Sigmoid colon (tissue), 7 donors: ENCODE results near the gene KIF3B. TPM values are rescaled to one million over a fixed set of nuclear protein-coding genes. Genes with fewer than 3 reads are reported as not detected.

Experiments
- DNase-seq: peaks from one replicate; pipeline ENCODE4 v3.0.0-alpha.2; 2019
- H3K27ac ChIP-seq, 4 donors: fragments of 200-600 bp; sonication (generic); one replicate each; pipeline ENCODE4 v1.5.1; 2016 to 2019; ENCODE audit warnings: mild to moderate bottlenecking in 1 of 4
- H3K27me3 ChIP-seq, 3 donors: fragments of 200-600 bp; sonication (generic); one replicate each; pipeline ENCODE4 v1.5.1; 2019; ENCODE audit warnings: mild to moderate bottlenecking in 1 of 3
- H3K36me3 ChIP-seq, 4 donors: fragments of 200-600 bp; sonication (generic); one replicate each; pipeline ENCODE4 v1.5.1; 2016 to 2019
- H3K4me1 ChIP-seq, 4 donors: fragments of 200-600 bp; sonication (generic); one replicate each; pipeline ENCODE4 v1.5.1; 2017 to 2019
- H3K4me3 ChIP-seq, 4 donors: fragments of 200-600 bp; sonication (generic); one replicate each; pipeline ENCODE4 v1.5.1; 2017 to 2019; ENCODE audit warnings: mild to moderate bottlenecking in 2 of 4, moderate library complexity in 1 of 4
- H3K9me3 ChIP-seq, 4 donors: fragments of 200-600 bp in 3 of 4; sonication (generic) in 3 of 4; one replicate each; pipeline versions ENCODE4 v1.5.1 to v1.6.1; 2013 to 2019
- CTCF ChIP-seq, 4 experiments: fragments of 450-650 bp in 3 of 4; fragments of 200-600 bp in 1 of 4; IDR thresholded peaks; one replicate each; pipeline ENCODE4 v1.5.1; 2016 to 2019; ENCODE audit warnings: antibody characterized with exemption in 4 of 4, mild to moderate bottlenecking in 3 of 4, moderate library complexity in 2 of 4
- EP300 ChIP-seq, 4 donors: sonication (generic); formaldehyde crosslinking; IDR thresholded peaks; one replicate each; pipeline ENCODE4 v1.6.1; 2017; ENCODE audit warnings: antibody characterized with exemption in 4 of 4
- POLR2A ChIP-seq, 2 donors: fragments of 450-650 bp; IDR thresholded peaks; one replicate each; pipeline ENCODE4 v1.6.1; 2016; ENCODE audit warnings: antibody characterized with exemption in 2 of 2, mild to moderate bottlenecking in 2 of 2, moderate library complexity in 2 of 2
- POLR2AphosphoS5 ChIP-seq, 4 donors: sonication (generic); formaldehyde crosslinking; IDR thresholded peaks; one replicate each; pipeline ENCODE4 v1.6.1; 2017; ENCODE audit warnings: antibody characterized with exemption in 4 of 4
- WGBS, 2 donors: extraction: QIAGEN DNeasy Blood & Tissue Kit; methylation state at CpG; one replicate each; pipeline ENCODE4 v1.1.7; 2013; 5-methylcytosine and 5-hydroxymethylcytosine counted together
- intact Hi-C: fragments of 100-400 bp; cut with DNase I; formaldehyde crosslinking; loops from one replicate; pipeline ENCODE4 v1.15.1; 2023
- polyA plus RNA-seq, 3 donors: library from polyadenylated mRNA; stranded (reverse); fragments of 200-250 nt; gene quantifications; one replicate each; pipeline ENCODE4 v1.2.3, GENCODE V29; 2013
- total RNA-seq, 4 donors: library from RNA; depleted of rRNA; stranded (reverse); fragments of >200 nt; gene quantifications; one replicate each; pipeline ENCODE4 v1.1.0, GENCODE V29; 2016
- donor health status: healthy with polysubstance abuse.
- donor health status: Bipolar disorder and iron deficiency.
- donor health status: healthy.

The KIF3B gene
- total and polyA plus RNA-seq, 7 donors = 16.1 to 45.8 (median 25.8) TPM

DNA sequence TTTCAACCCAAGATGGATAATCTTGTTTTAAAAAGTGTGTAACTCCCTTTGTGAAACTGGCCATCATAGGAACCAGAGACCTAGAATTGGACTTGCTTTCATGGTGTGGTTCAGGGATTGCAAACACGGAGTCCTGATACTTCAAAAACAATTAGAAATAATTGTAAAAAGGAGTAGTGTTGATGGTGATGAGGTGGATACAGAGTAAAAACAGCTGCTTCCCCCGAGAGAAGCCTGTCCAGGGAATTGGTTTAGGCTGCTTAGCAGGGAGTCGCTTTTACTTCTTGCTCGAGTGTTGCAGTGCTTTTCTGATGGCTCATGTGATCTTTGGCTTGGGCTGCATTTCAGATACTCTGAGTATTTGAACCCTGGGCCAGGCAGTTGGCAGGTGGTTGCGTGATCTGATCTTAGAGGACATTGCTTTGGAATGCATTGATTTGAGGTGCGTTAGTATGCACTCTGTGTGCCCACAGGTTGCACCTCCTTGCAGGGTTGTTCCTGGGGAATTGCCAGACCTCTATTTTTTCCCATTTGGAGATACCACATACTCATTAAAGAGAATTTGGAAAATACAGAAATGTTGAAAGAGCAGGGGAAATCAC is 19.5 kb downstream of the KIF3B start:
- Histone ChIP-seq H3K27ac (no peak overlapping the region), H3K4me1 (peaks cover 0 to 6% (median 0%) of the 10 kb centered on the region in 4 donors), H3K4me3 (no peak overlapping the region), H3K36me3 (no peaks in the 10 kb centered on the region), H3K27me3 (no peaks in the 10 kb centered on the region), H3K9me3 (no peaks in the 10 kb centered on the region)
- no peak for DNase-seq
- WGBS, 2 donors = 88 to 90% methylated on average over 6 of the region's 6 CpGs
- TF ChIP-seq POLR2A (IDR thresholded peaks at IDR 0.05) = no peak
- TF ChIP-seq CTCF (IDR thresholded peaks at IDR 0.05) = no peak
- TF ChIP-seq POLR2AphosphoS5 (IDR thresholded peaks at IDR 0.05) = no peak
- TF ChIP-seq EP300 (IDR thresholded peaks at IDR 0.05) = no peak
- intact Hi-C loops = no loop called here

DNA sequence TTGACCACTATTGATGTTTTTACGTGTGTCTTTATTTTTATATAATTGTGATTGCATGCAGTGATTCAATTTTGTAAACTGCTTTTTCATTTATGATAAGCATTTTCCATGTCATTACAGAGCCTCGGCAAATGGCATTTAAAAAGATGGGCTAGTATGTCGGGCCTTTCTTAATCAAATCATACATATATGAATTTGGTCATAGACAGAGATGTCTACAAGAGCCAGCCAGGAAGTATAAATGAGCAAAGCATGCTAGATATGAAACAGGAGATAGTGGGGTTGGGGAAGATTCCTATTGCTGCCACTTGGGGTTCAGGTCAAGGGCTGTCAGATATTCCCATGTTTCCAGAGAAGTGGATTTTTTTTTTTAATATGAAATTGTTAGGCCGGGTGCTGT is 20.0 kb downstream of the KIF3B start:
- Histone ChIP-seq H3K9me3 (no peaks in the 10 kb centered on the region), H3K27ac (no peak overlapping the region), H3K36me3 (no peaks in the 10 kb centered on the region), H3K4me1 (peaks cover 0 to 6% (median 0%) of the 10 kb centered on the region in 4 donors), H3K27me3 (no peaks in the 10 kb centered on the region), H3K4me3 (no peak overlapping the region)
- DNase-seq = no peak
- no peak for TF ChIP-seq POLR2A (IDR thresholded peaks at IDR 0.05)
- no peak for TF ChIP-seq POLR2AphosphoS5 (IDR thresholded peaks at IDR 0.05)
- TF ChIP-seq EP300 (IDR thresholded peaks at IDR 0.05) = no peak
- TF ChIP-seq CTCF (IDR thresholded peaks at IDR 0.05) = no peak
- intact Hi-C loops = no loop called here
- WGBS, 2 donors = 88 to 92% methylated on average over 4 of the region's 4 CpGs

DNA sequence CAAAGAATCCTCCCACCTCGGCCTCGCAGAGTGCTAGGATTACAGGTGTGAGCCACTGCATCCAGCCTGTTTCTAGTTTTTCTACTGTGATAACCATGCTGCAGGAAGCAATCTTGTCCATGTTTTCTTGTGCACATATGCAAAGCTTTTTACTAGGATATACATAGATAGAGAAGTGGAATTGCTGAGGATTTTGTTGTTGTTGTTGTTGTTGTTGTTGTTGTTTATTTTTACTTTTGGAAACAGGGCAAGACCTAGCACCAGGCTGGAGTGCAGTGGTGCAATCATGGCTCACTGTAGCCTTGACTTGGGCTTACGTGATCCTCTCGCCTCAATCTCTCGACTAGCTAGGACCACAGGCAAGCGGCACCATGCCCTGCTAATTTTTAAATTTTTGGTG is 23.2 kb downstream of the KIF3B start:
- intact Hi-C loops = no loop called here
- H3K27ac ChIP-seq = no peak overlapping the region
- 97 to 98% methylated on average over 6 of the region's 6 CpGs for WGBS, 2 donors

DNA sequence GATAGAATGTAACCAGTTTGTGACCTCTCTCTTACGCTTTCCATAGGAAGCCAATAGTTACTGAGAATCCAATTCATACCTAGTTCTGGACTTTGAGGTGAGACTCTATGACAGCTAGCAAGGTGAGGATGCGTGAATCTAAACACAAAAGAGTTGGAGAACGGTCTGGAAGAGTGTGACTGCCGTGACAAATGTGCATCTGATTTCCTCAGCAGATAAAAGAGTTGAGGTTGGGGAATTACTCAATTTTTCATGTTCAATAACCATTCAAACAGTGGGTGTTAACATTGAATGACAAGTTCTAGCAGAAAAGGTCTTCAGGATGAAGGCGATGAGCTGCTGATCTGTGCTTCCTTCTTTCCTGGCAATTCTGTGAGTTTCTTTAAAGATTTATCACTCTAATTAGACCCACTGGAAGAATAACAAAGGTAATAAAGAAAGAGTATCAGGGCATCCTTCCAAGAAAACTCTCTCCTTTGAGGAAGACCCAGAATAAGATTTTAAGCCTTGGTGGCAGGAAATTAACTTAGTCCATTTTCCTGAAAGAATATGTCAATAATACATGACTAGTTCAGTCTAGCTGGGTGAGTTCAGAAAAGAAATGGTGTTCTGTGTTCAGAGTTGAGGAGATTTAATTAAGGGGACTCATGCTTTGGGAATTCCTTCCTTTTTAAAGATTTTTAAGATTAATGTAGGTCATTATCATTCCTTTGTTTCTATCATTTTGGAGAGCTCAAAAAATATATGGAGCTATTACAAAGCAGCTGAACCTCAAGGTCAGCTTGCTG is 24.5 kb downstream of the KIF3B start:
- intact Hi-C loops = no loop called here
- H3K4me3 ChIP-seq = no peak overlapping the region
- no peaks in the 10 kb centered on the region for H3K27me3 ChIP-seq
- H3K27ac ChIP-seq = no peak overlapping the region
- H3K9me3 ChIP-seq = no peaks in the 10 kb centered on the region
- WGBS, 2 donors = 82 to 89% methylated on average over 5 of the region's 5 CpGs
- H3K36me3 ChIP-seq = no peaks in the 10 kb centered on the region
- TF ChIP-seq CTCF (IDR thresholded peaks at IDR 0.05) (no peak), POLR2AphosphoS5 (IDR thresholded peaks at IDR 0.05) (no peak), POLR2A (IDR thresholded peaks at IDR 0.05) (no peak), EP300 (IDR thresholded peaks at IDR 0.05) (no peak)
- no peak for DNase-seq
- peaks cover 0 to 2% (median 0%) of the 10 kb centered on the region in 4 donors for H3K4me1 ChIP-seq

More for the DNA sequence above, 23.2 kb downstream of the KIF3B start:
- no peak for DNase-seq
- no peak overlapping the region for H3K4me3 ChIP-seq
- no peaks in the 10 kb centered on the region for H3K27me3 ChIP-seq
- no peaks in the 10 kb centered on the region for H3K9me3 ChIP-seq
- H3K36me3 ChIP-seq = no peaks in the 10 kb centered on the region
- H3K4me1 ChIP-seq = peaks cover 0 to 6% (median 0%) of the 10 kb centered on the region in 4 donors
- TF ChIP-seq CTCF (IDR thresholded peaks at IDR 0.05) (no peak), POLR2A (IDR thresholded peaks at IDR 0.05) (no peak), POLR2AphosphoS5 (IDR thresholded peaks at IDR 0.05) (no peak), EP300 (IDR thresholded peaks at IDR 0.05) (no peak)
